Nephron progenitor cell (in vitro differentiated cells): ENCODE results near the gene C4orf54.
A peak's percentile ranks its signal among the peaks of the same experiment; 100 is the strongest.

ENCODE experiments used
- DNase-seq: peaks from one replicate; pipeline ENCODE4 v3.0.0; 2021
- H3K27ac Mint-ChIP-seq: 2 replicates; pipeline ENCODE4 v1.8.0; 2021; ENCODE audit warnings: mild to moderate bottlenecking, moderate library complexity, mixed read lengths
- H3K27me3 Mint-ChIP-seq: 2 replicates; pipeline ENCODE4 v1.8.0; 2021; ENCODE audit warnings: mild to moderate bottlenecking, low read depth, mixed read lengths; ENCODE audit not compliant: poor library complexity
- H3K36me3 Mint-ChIP-seq: 2 replicates; pipeline ENCODE4 v1.8.0; 2021; ENCODE audit warnings: low read depth, mixed read lengths
- H3K4me1 Mint-ChIP-seq: 2 replicates; pipeline ENCODE4 v1.8.0; 2021; ENCODE audit warnings: mixed read lengths
- H3K4me3 Mint-ChIP-seq: 2 replicates; pipeline ENCODE4 v1.8.0; 2021; ENCODE audit warnings: mild to moderate bottlenecking, moderate library complexity, mixed read lengths
- H3K9me3 Mint-ChIP-seq: 2 replicates; pipeline ENCODE4 v1.8.0; 2021; ENCODE audit warnings: mild to moderate bottlenecking, moderate library complexity, mixed read lengths
- CTCF ChIP-seq: fragments of 200-600 bp; sonication (generic); IDR thresholded peaks from 2 replicates; pipeline ENCODE4 v1.5.0; 2021; ENCODE audit warnings: antibody characterized with exemption

The C4orf54 gene

DNA sequence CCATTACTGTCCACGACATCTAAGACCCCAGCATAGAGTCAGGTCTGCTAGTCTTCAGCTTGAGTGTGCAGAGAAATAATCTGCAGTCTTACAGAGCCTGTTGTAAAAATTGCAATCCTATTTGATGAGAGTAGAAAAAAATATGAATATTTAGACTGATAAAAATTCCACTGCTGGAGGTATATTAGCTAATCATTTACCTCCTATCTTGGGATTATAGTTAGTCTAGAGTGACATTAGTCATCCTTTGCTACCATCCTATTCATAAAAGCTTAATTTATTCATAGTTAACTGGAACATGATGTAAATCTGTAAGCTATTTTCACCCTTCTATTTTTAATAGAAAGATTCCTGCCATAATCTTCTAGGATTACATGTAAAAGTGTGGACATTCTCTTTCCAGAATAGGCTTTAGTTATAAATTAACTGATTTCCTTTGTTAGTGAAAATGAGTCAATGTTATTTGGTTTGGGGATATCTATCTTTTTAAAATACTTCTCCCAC, 26.7 kb downstream of the C4orf54 start:
- H3K36me3 Mint-ChIP-seq: no peaks in the 10 kb centered on the region
- H3K27me3 Mint-ChIP-seq: no peaks in the 10 kb centered on the region
- H3K27ac Mint-ChIP-seq: no peak overlapping the region
- no peak for DNase-seq
- H3K4me3 Mint-ChIP-seq: no peak overlapping the region
- peaks cover 3% of the 10 kb centered on the region for H3K4me1 Mint-ChIP-seq
- no peak for TF ChIP-seq CTCF
- H3K9me3 Mint-ChIP-seq: no peaks in the 10 kb centered on the region

GRCh38 chr4:99629962-99630554, 27.6 kb downstream of the C4orf54 start:
- Mint-ChIP-seq H3K9me3 (no peaks in the 10 kb centered on the region), H3K4me1 (peaks cover 5% of the 10 kb centered on the region), H3K36me3 (no peaks in the 10 kb centered on the region), H3K27me3 (no peaks in the 10 kb centered on the region), H3K4me3 (no peak overlapping the region), H3K27ac (no peak overlapping the region)
- TF ChIP-seq CTCF: no peak
- DNase-seq: no peak

DNA sequence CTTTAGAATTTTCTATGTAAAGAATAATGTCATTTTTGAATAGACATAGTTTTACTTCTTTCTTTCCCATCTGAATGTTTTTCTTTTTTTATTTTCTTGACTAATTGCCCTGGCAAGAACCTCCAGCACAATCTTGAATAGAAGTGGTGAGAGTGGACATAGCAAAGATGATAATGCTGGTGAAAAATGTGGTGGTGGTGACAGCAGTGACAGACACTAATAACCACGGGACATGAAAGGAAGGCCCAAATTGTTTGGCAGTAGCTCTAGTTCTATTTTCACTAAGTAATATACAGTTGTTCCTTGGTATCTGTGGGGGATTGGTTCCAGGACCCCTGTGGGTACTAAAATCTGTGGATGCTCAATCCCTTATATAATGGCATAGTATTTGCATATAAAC, 29.6 kb downstream of the C4orf54 start:
- DNase-seq: no peak
- no peaks in the 10 kb centered on the region for H3K9me3 Mint-ChIP-seq
- TF ChIP-seq CTCF: no peak
- no peak overlapping the region for H3K4me3 Mint-ChIP-seq
- no peak overlapping the region for H3K27ac Mint-ChIP-seq
- H3K27me3 Mint-ChIP-seq: no peaks in the 10 kb centered on the region
- peaks cover 14% of the 10 kb centered on the region for H3K4me1 Mint-ChIP-seq
- no peaks in the 10 kb centered on the region for H3K36me3 Mint-ChIP-seq

DNA sequence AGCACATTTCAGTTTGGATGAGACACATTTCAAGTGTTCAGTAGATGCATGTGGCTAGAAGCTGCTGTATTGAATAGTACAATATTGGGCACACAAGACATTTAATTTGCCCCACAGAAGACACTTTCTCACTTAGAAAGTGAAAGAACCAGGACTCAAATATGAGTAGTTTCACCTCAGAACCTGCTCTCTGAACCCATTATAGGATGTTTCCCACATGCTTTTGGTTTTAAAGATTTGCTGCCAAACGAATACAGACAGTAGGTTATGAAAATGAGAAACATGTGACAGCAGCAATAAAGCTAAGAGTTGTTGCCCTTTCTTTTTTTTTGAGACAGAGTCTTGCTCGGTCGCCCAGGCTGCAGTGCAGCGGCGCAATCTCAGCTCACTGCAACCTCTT, 32.3 kb downstream of the C4orf54 start:
- peaks cover 21% of the 10 kb centered on the region for H3K4me1 Mint-ChIP-seq
- TF ChIP-seq CTCF: no peak
- H3K27ac Mint-ChIP-seq: no peak overlapping the region
- no peaks in the 10 kb centered on the region for H3K9me3 Mint-ChIP-seq
- no peak overlapping the region for H3K4me3 Mint-ChIP-seq
- no peaks in the 10 kb centered on the region for H3K27me3 Mint-ChIP-seq
- H3K36me3 Mint-ChIP-seq: no peaks in the 10 kb centered on the region
- DNase-seq: no peak

DNA sequence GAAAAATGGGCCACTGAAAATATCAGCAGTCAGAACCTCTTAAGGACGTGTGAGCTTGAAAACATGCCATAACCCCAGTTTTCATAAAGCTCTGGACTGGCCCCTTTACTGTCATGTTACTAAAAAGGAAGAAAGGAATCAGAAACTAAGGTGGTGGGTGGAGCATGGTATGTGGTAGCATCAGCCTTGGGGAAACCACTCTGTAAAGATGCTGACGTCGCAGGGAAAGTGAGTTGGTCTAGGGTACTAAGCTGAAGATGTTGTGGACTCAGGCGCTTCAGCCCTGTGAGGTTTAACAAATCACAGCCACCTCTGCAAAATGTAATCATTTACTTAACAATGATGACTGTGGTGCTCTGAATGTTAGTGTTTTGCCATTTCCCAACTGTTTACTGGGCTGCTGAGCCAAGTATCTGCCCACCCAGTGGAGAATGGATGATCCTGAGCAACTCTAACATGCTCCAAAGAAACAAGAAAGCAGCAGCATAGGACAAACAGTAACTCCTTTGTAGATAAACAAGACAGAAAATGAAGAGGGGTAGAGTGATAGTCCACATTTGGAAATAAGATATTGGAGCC, 33.4 kb downstream of the C4orf54 start:
- TF ChIP-seq CTCF: no peak
- Mint-ChIP-seq H3K9me3 (no peaks in the 10 kb centered on the region), H3K36me3 (no peaks in the 10 kb centered on the region), H3K27me3 (no peaks in the 10 kb centered on the region), H3K27ac (peak overlapping the region; percentile 39), H3K4me1 (peaks cover 21% of the 10 kb centered on the region), H3K4me3 (no peak overlapping the region)
- DNase-seq: no peak

DNA sequence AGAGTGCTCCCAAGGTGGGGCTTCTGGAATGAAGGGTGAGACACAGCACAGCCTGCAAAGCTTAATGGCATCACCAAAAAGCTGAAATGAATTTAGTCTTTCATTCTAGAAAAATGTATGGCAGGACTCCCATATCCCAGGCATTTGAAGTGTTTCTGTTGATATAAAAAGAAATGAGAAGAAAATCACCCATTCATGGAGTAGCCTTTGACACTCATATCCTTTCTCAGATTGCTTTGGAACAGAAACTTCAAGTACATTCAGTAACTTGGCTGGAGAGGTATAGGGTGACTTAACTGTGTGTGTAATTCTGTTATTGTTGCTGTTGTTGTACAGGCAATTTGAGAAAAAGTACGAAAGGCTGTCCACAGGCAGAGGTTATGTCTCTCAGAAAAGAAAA, 35.3 kb downstream of the C4orf54 start:
- Mint-ChIP-seq H3K9me3 (no peaks in the 10 kb centered on the region), H3K27me3 (no peaks in the 10 kb centered on the region), H3K4me1 (peaks cover 21% of the 10 kb centered on the region), H3K36me3 (no peaks in the 10 kb centered on the region), H3K4me3 (no peak overlapping the region), H3K27ac (peak overlapping the region; percentile 71)
- TF ChIP-seq CTCF: no peak
- DNase-seq: no peak
